Breast epithelium (tissue), 4 donors: Measurements from ENCODE around the gene NEK8. TPM values are rescaled to one million over a fixed set of nuclear protein-coding genes. Genes with fewer than 3 reads are reported as not detected.

Source experiments
- DNase-seq, 2 donors: peaks; one replicate each; pipeline ENCODE4 v3.0.0-alpha.2; 2019; ENCODE audit warnings: low spot score in 2 of 2
- H3K27ac ChIP-seq, 2 donors: fragments of 200-600 bp; sonication (generic) in 1 of 2; one replicate each; pipeline ENCODE4 v1.5.1; 2016 to 2019; ENCODE audit warnings: mild to moderate bottlenecking in 1 of 2
- H3K27me3 ChIP-seq, 2 donors: fragments of 200-600 bp; sonication (generic) in 1 of 2; one replicate each; pipeline versions ENCODE4 v1.5.1 to v1.6.0; 2017 to 2019; ENCODE audit warnings: control low read depth in 1 of 2, mild to moderate bottlenecking in 1 of 2
- H3K36me3 ChIP-seq: fragments of 200-600 bp; one replicate; pipeline ENCODE4 v1.5.1; 2019
- H3K4me1 ChIP-seq, 2 donors: fragments of 200-600 bp; sonication (generic); one replicate each; pipeline ENCODE4 v1.5.1; 2016 to 2019; ENCODE audit warnings: control low read depth in 1 of 2
- H3K4me3 ChIP-seq, 3 donors: fragments of 200-600 bp; sonication (generic); 1 replicate in 2 of 3; 2 replicates in 1 of 3; pipeline ENCODE4 v1.5.1; 2016 to 2019; ENCODE audit warnings: mild to moderate bottlenecking in 3 of 3, moderate library complexity in 2 of 3
- H3K9me3 ChIP-seq, 2 donors: fragments of 200-600 bp; sonication (generic) in 1 of 2; one replicate each; pipeline ENCODE4 v1.5.1; 2016 to 2019; ENCODE audit warnings: control low read depth in 1 of 2
- POLR2A ChIP-seq: fragments of 450-650 bp; IDR thresholded peaks from one replicate; pipeline ENCODE4 v1.6.1; 2016; ENCODE audit warnings: antibody characterized with exemption, mild to moderate bottlenecking, moderate library complexity
- POLR2AphosphoS5 ChIP-seq, 3 donors: sonication (generic); formaldehyde crosslinking; IDR thresholded peaks; one replicate each; pipeline ENCODE4 v1.6.1; 2017; ENCODE audit warnings: antibody characterized with exemption in 3 of 3
- intact Hi-C: fragments of 100-400 bp; cut with DNase I; formaldehyde crosslinking; loops from one replicate; pipeline ENCODE4 v1.15.1; 2023; ENCODE audit warnings: low total_unique reads
- total RNA-seq, 3 donors: library from RNA; depleted of rRNA; stranded (reverse); fragments of >200 nt; gene quantifications; one replicate each; pipeline ENCODE4 v1.1.0, GENCODE V29; 2016
- TF ChIP-seq, protein P1 (sequence below), 3 donors: fragments of 450-650 bp; IDR thresholded peaks; one replicate each; pipeline ENCODE4 v1.5.1; 2016 to 2017; ENCODE audit warnings: antibody characterized with exemption in 3 of 3, mild to moderate bottlenecking in 3 of 3, moderate library complexity in 3 of 3

NEK8 gene
- total RNA-seq, 3 donors from 2014 or later, result 2.9 to 5.3 (median 2.9) TPM

DNA sequence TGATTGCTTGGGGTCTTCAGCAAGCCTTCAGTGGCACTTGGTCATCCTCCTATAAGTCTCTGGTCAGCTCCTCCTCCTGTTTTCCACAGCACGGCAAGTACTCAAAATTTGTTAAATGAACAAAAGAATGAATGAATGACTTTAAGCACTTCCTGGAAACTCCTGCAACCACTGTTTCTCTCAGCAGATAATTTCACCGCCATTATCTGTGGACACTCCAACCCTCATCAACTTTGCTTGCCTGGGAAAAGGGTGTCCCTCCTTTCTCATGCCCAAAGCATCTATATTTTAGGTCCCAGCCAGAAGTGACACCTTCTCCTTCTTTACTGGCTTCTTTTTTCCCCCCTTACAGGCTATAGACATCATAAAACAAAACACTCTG, 21.3 kb upstream of the NEK8 start:
- no peak overlapping the region for H3K4me3 ChIP-seq
- no peak for DNase-seq
- TF ChIP-seq POLR2A (no peak), POLR2AphosphoS5 (IDR thresholded peaks at IDR 0.05) (no peak)
- TF ChIP-seq, protein P1, sequence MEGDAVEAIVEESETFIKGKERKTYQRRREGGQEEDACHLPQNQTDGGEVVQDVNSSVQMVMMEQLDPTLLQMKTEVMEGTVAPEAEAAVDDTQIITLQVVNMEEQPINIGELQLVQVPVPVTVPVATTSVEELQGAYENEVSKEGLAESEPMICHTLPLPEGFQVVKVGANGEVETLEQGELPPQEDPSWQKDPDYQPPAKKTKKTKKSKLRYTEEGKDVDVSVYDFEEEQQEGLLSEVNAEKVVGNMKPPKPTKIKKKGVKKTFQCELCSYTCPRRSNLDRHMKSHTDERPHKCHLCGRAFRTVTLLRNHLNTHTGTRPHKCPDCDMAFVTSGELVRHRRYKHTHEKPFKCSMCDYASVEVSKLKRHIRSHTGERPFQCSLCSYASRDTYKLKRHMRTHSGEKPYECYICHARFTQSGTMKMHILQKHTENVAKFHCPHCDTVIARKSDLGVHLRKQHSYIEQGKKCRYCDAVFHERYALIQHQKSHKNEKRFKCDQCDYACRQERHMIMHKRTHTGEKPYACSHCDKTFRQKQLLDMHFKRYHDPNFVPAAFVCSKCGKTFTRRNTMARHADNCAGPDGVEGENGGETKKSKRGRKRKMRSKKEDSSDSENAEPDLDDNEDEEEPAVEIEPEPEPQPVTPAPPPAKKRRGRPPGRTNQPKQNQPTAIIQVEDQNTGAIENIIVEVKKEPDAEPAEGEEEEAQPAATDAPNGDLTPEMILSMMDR (IDR thresholded peaks at IDR 0.05), result no peak
- intact Hi-C loops, result no loop called here
- no peaks in the 10 kb centered on the region for H3K9me3 ChIP-seq
- peaks cover 3% of the 10 kb centered on the region for H3K36me3 ChIP-seq
- H3K27ac ChIP-seq, result no peak overlapping the region
- H3K4me1 ChIP-seq, result no peaks in the 10 kb centered on the region
- H3K27me3 ChIP-seq, result no peaks in the 10 kb centered on the region

DNA sequence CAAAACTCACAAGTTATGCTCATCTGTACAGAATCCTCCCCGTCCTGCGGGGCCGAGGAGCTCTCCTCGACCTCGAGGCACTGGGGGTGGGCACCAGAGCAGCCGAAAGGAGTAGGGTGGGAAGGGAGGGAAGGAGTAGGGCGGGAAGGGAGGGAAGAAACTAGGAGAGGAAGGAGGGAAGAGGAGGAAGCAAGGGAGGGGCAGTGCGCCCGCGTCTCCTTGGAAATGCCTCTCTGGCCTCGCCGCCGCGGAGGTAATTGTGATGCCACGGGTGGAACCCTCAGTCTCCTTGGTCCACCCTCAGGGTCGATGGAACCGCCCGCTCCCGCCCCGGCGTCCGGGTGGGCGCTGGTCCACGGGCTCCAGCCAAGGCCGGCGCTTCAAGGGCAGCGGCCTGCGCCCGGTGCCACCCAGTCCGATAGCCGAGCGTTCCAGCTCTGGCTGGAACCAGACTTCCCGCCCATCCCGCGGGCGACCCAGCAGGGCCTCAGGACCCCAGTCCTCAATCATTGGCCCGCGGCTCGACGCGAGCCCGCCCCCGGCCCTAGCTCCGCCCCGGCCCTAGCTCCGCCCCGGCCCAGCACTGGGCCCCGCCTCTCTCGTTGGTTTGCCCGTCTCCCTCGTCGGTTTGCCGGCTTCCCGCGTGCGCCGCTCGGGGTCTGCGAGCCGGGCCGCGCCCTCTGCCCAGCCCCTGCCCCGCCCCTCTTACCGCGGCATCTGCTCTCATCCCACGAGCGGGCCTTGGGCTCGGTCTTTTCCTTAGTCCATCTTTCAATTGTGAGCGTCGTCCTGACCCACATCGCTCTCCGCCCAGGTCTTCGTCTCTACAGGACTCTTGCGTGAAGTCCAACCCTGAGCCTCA, 17.5 kb upstream of the NEK8 start:
- peak; percentile 68 to 83 for DNase-seq
- peaks cover 0 to 2% of the 10 kb centered on the region in 2 donors for H3K4me1 ChIP-seq
- H3K27me3 ChIP-seq, result no peaks in the 10 kb centered on the region
- H3K4me3 ChIP-seq, result peak overlapping the region; percentile 61 to 77 (median 76)
- TF ChIP-seq, protein P1 (IDR thresholded peaks at IDR 0.05), result no peak
- TF ChIP-seq POLR2A, result no peak
- peak; percentile 30 to 48 (median 40) for TF ChIP-seq POLR2AphosphoS5 (IDR thresholded peaks at IDR 0.05)
- H3K36me3 ChIP-seq, result no peaks in the 10 kb centered on the region
- peak overlapping the region; percentile 90 to 93 for H3K27ac ChIP-seq
- H3K9me3 ChIP-seq, result no peaks in the 10 kb centered on the region
- intact Hi-C loops, result no loop called here

DNA sequence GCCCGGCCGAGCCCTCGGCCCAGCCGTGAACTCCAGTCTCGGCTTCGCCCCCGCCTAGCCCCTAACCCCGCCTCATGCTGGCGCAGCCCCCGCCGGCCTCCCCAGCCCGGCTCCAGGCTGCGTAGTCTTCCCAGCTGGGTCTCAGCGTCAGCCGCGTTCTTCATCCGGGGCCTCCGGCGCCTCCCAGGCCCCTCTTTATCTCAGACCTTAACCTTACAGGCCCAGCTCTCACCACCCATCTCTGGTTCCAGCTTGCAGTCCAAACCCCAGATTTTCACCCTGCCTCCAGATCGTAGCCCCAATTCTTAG, 16.9 kb upstream of the NEK8 start, which contains the start of gene PROCA1:
TSS of gene PROCA1 (minus strand) at position 166 of the 309 bp plus-strand sequence. CDS start 228 bp downstream, outside the sequence.
- Histone ChIP-seq H3K27me3 (no peaks in the 10 kb centered on the region), H3K36me3 (no peaks in the 10 kb centered on the region), H3K4me1 (peaks cover 0 to 8% of the 10 kb centered on the region in 2 donors), H3K4me3 (peak within 1 kb of the TSS; percentile 61 to 77 (median 76)), H3K27ac (peak within 1 kb of the TSS; percentile 90 to 93), H3K9me3 (no peaks in the 10 kb centered on the region)
- DNase-seq, result no peak
- intact Hi-C loops, result no loop called here
- TF ChIP-seq, protein P1 (IDR thresholded peaks at IDR 0.05), result no peak
- TF ChIP-seq POLR2AphosphoS5 (IDR thresholded peaks at IDR 0.05) (no peak), POLR2A (no peak)

DNA sequence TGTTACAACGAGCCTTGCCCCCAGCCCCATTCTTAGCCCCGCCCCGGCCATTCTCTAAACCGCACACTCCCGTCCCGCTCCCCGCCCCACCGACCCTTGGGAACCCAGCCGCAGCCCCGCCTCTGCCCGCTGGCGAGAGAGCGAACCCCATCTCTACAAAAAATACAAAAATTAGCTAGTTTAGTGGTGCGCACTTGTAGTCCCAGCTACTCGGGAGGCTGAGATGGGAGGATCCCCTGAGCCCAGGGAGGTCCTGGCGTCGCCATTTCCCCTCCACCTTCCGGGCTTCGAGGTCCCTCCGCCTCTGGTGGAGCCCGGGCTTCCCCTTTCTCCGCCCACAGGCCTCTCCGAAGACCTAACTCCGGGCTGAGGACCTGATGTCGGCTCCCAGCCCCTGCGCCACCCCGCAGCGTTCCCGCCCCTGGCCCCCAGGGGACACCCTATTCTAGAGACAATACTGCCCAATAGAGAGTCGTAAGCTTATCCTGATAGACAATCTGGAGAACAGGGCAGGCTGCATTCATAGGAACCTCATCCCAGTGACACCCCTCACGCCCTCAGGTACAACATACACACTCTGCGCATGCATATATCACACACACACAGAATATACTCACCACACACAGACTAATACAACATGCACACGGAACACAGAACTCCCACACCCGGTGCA, 16.4 kb upstream of the NEK8 start:
- H3K27ac ChIP-seq, result peak overlapping the region; percentile 90 to 93

More for the DNA sequence above, 16.4 kb upstream of the NEK8 start:
- DNase-seq, result no peak
- peaks cover 0 to 10% of the 10 kb centered on the region in 2 donors for H3K4me1 ChIP-seq
- H3K4me3 ChIP-seq, result peak overlapping the region; percentile 61 to 77 (median 76)
- H3K9me3 ChIP-seq, result no peaks in the 10 kb centered on the region
- TF ChIP-seq, protein P1 (IDR thresholded peaks at IDR 0.05), result no peak
- TF ChIP-seq POLR2AphosphoS5 (IDR thresholded peaks at IDR 0.05) (no peak), POLR2A (no peak)
- no peaks in the 10 kb centered on the region for H3K36me3 ChIP-seq
- no peaks in the 10 kb centered on the region for H3K27me3 ChIP-seq
- intact Hi-C loops, result no loop called here
